CD4-positive, alpha-beta T cell treated with Interleukin-1 beta for 1 hour (primary cell): Measurements from ENCODE around the gene SOD3.

ENCODE experiments used
- DNase-seq, 2 donors: peaks; one replicate each; pipeline ENCODE4 v3.0.0-alpha.2; 2020 to 2022

Gene SOD3

DNA sequence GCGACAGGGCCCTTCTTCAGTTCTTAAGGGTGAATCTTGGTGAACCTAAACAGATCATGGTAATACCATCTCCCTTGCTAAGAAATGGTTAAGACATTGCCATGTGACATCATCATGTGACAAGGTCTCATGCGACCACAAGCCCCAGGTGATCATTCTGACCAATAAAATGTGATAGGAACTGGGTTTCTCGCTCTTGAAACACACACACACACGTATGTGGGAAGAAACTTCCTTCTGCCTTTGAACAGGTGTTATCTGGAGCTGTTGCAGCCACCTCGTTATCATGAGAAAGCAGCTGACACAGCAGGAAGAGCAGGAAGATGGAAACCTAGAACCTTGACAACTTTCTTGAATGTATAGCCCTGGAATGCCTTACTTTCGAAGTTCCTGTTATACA is 10.2 kb downstream of the SOD3 start:
- no peak for DNase-seq

DNA sequence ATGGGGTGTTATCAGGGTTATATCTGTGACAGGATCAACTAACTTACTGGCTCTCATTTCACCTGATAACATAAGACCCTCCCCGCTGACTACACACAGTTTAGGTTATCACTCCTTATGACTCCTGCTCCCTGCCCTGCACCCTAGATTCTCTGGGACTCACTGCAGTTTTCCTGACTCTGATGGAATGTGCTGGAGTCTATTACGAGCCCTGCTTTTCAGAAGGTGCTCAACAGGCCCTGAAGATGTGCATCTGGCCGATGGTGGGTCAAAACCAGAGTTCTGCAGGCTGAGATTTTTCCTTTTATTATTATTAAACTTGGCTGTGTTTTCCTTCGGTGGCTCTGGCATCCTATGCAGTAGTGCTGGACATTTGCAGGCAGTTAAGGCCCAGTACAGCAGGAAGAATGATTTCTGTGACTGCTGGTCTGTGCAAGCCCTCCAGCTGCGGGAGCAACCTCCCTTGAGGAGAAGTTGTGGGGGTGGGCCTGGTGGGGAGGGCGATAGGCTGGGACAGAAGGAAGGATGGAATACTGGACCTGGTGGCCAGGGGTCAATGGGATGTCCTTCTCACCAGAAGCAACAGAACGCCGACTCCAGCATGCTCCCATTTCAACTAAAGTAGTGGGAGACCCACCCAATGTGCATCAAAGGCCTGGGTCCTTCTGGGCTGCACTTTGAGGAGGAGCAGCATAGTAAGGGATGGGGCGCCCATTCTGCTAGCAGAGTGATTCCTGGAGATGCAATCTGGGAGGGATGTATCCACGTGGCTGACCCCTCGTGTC is 11.0 kb downstream of the SOD3 start:
- no peak for DNase-seq

GRCh38 chr4:24807611-24808010 is 12.2 kb downstream of the SOD3 start:
- DNase-seq = no peak

GRCh38 chr4:24808261-24808660 is 12.9 kb downstream of the SOD3 start:
- no peak for DNase-seq

DNA sequence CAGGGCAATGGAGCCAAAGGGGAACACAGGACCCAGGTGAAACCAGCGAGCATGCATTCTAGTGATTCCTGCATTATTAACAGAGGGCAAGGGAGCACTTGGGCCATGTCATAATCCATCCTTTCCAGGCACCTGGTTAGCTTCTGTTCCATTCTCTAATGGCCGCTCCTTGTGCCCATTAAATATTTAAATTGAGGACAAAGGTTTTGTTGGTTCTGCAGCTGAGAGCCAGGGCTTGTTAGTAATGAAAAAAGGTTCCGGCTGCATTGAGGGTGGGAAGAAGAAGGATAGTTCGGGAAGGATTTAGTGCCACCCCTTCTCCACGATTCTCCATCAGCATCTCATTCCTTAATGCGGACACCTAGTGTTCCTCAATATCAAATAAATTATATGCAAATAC is 13.6 kb downstream of the SOD3 start:
- DNase-seq = no peak

- no peak for DNase-seq
These were observed 14.0 kb downstream of the SOD3 start for GRCh38 chr4:24809376-24809775.

DNA sequence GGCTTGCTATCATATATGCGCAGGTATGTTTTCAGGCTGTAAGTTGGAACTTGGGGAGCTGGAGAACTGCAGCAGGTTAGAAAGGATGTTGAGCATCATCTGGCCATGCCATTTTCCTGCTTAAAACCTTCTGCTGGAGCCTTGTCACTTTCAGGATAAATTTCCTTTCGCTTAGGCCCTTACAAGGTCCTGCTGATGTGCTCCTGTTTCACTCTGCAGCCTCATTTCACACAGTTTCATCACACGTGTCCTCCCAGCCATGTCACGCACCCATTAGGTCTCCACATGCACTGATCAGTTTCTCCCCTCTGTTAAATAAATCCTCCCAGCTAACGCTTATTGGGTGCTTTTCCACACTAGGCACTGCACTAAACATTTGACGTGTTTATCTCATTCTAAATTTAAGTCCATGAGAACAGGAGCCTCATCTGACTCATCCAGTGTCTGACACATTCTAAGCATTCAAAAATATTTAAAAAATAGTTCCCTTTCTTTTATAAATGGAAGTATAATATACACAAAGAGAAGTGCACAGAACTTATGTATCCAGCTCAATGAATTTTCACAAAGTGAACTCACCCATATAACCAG is 14.5 kb downstream of the SOD3 start:
- no peak for DNase-seq

- DNase-seq = no peak
These were observed 15.7 kb downstream of the SOD3 start for GRCh38 chr4:24810871-24811631.

- no peak for DNase-seq
These were observed 18.4 kb downstream of the SOD3 start for GRCh38 chr4:24813732-24814131.

DNA sequence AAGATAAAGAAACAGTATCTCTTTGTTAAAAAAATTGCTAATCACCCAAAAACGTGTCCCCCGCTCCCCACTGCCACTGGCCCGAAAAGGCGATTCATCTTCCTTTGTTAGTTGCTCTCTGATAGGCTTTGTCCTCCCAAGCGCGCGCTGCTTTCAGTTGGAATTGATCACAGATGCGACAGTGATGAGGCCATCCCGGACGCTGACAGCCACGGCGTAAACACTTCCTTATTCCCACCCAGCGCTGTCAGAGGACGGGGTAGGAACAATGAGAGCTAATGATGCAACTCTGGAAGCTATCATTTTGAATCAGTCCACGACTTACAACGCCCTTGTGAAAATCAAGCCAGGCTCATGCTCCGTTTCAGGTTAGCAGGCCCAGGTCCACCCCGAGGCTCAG is 21.4 kb downstream of the SOD3 start:
- no peak for DNase-seq

DNA sequence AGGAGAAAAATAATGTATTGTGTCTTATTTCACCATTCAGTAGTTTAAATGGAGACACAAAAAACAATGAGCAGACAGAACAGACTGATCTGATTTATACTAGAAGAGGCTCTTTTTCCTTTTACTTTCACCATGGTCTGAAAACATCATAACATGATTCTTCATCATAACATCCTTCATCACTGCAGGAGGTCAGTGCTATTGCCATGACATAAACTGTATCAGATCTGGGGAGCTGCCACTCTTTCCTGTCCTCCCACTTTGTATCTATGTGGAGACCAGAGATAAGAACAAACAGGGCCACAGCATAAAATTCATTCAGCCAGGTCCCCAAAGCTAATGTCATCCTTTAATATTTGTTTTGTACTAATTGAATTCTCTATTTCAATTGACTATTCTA is 25.2 kb downstream of the SOD3 start:
- no peak for DNase-seq

GRCh38 chr4:24824720-24825119 is 29.3 kb downstream of the SOD3 start:
- no peak for DNase-seq

DNA sequence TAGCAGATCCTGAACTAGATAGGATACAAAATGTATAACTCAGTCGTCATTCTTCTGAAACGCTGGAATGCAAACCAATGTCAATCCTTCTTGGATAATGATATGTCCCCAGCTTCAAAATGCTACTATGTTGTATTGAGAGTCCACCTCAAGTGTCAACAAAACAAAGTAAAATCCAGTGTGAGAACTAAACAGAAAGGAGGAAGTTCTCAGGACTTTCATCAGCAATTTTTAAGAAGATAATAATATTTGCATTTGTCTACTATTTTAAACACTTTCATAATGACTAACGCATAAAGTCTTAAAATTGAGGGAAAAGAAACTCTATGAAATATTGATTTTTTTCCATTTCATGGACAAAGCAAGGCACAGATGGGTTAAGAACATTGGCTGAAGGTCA is 36.3 kb downstream of the SOD3 start:
- no peak for DNase-seq

- DNase-seq = no peak
These were observed 40.3 kb downstream of the SOD3 start for GRCh38 chr4:24835696-24836095.

GRCh38 chr4:24836661-24837242 is 41.4 kb downstream of the SOD3 start:
- no peak for DNase-seq

DNA sequence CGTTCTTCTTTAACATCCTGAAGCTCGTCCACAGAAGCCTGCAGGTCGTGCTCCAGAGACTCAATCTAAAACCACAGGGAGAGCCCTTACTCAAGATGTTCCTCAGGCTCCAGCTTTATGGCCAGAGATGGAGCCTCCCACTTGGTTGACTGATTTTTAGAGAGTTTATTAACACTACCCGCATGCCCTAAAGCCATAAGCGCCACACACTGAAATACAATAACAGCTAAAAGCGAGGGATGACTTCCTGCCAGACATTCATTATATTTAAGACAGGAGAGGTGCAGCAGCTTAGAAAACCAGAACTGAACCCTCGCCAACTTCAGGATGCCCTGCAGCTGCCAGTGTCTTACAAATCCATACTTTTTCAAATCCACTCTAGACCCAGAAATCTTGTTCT is 42.0 kb downstream of the SOD3 start:
- no peak for DNase-seq

DNA sequence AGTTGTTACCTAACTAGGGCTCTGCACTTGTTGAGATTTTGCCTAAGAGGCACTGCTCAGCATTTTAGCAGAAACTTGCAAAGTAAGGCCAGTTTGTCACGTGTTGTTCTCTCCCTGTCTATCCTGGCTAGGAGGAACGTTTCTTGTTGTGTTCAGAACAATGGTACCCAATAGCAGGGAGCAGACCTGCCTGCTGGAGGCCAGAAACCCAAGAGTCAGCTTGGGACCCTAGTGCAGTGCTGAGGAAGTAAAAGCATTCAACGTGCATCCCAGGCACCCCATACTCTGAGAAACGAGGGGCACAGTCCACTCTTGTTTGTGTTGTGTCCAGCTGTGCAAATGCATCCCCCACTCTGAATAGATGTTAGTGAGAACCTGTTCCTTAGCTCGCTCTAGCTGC is 42.4 kb downstream of the SOD3 start:
- no peak for DNase-seq

GRCh38 chr4:24840362-24840761 is 45.0 kb downstream of the SOD3 start:
- DNase-seq = no peak

DNA sequence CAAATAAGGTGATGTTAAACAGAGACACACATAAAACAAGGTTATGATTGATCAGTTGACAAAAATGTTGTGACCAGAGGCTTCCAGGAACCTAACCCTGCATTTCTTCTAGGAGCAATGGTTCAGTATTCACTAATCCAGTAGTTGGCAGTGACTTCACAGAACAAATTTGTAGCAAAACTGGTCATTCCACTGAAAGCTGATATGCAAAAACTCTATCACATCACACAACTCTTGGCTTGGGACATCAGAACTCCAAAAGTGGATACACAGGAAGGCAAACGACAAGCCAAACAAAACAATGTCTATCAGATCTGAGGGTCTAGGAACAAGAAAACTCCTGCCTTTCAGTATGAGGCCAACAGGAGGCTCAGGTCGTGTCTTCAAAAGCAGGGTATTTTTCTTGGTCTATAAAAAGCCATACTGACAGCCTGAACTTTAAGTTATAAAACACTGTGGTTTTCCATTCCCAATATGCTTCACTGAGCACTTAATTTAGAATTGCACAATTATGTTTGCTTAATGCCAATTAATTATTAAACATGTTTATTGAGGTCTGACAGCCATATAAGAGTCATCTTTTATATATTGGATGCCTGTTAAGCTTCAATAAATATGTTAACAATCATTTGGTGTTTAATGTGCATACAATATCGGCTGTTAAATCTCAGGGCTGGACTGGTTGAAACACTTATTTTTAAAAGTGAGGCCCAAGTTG is 45.6 kb downstream of the SOD3 start:
- DNase-seq = no peak

DNA sequence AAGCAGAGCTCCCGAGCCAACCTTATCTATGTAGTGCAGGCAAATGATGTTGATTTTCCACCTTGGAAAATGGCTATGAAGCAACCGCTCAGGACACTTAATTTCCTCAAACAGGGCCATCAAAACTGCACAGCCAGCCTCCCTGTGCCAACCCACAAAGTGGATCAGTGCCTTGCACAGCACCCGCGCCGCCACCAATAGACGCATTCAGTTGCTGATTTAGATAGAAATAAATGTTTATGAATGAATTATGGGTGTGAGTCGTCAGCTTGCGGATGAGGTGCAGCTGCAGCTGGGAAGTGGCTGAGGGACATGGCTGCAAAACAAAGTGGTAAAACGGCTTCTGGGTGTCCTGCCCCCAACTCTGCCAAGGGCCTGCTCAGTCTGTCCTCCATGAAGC is 47.0 kb downstream of the SOD3 start:
- DNase-seq = no peak

DNA sequence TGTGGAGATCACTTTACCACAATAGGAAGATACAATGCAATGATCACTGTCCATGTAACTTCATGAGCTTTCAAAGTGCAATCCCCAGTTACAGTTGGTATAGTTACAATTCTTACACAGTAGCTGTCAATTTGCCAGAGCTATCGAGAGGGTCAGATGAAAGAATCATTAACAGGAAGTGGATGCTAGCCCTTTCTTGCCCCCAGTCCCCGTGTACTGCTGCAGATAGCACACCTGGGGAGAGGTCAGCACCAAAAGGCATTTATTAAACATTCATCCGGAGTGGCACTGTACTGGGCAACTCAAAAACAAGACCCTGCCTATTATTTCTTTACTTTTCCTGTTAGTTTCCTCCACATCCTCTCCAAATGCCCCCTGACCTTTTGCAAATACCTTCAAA is 47.7 kb downstream of the SOD3 start:
- no peak for DNase-seq

DNA sequence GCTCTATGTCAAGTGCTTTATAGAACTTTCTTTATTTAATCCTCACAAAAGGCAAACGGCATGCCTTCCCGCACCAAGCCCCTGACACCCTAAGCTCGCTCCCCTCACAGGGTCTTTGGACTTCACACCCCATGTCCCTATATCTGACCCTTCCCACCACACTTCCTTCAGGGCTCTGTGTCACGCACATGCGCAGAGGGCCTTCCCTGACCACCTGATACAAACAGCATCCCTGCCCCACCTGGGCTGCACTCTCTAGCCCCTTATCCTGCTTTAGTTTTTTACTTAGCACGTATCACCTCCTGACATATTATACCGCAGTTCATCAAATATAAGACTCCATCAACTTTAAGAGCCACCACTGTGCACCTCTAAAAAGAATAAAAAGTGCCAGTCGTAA is 49.8 kb downstream of the SOD3 start:
- no peak for DNase-seq

DNA sequence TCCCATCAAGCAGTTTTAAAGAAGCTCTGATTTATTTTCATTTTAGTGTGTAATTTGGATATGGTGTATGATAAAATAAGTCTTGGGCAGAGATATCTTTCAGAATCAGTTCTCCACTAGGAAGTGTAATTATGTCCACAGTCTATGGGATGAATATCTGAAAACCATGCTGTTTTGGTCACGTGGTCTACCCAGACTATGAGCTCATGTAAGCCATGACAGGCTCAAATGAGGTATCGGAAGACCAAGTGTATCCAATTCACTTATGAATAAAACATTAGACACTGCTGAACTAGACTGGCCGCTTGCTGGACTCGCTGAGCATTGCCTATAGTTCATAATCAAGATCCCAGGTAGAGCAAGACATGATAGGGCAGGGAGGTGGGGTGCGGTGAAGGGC is 50.5 kb downstream of the SOD3 start:
- DNase-seq = no peak
